ENCODE results near the gene ELK3.

- no peak for TF ChIP-seq CTCF (conservative IDR thresholded peaks at IDR 0.05)
- no peak for TF ChIP-seq ZFX (IDR thresholded peaks at IDR 0.05)
Measured at GRCh38 chr12:96297504-96297903, 103.3 kb downstream of the ELK3 start.

Data from C4-2B (cell line).